ES-I3 (cell line): ENCODE data around the gene EGFL6.
"Not testable (repeated sequence)": the region's sequence is repeated elsewhere in the genome, so short reads cannot be mapped to it uniquely, and the experiment has no call there.

Experiments
- H3K36me3 ChIP-seq: 2 replicates; pipeline ENCODE4 v1.6.1; 2013; ENCODE audit warnings: mild to moderate bottlenecking, low read length, control low read depth, moderate library complexity; ENCODE audit not compliant: insufficient read depth
- H3K4me1 ChIP-seq: 2 replicates; pipeline ENCODE4 v1.6.1; 2013; ENCODE audit warnings: mild to moderate bottlenecking, control low read depth, low read length; ENCODE audit not compliant: insufficient read depth
- H3K9ac ChIP-seq: 2 replicates; pipeline ENCODE4 v1.6.1; 2013; ENCODE audit warnings: low read depth, mild to moderate bottlenecking, low read length, moderate library complexity
- H3K9me3 ChIP-seq: 2 replicates; pipeline ENCODE4 v1.6.1; 2013; ENCODE audit warnings: mild to moderate bottlenecking, low read length, moderate library complexity; ENCODE audit not compliant: control insufficient read depth, insufficient read depth

EGFL6 gene

GRCh38 chrX:13652287-13652793 lies 82.9 kb downstream of the EGFL6 start:
- no peaks in the 10 kb centered on the region for H3K9me3 ChIP-seq
- no peaks in the 10 kb centered on the region for H3K4me1 ChIP-seq
- no peaks in the 10 kb centered on the region for H3K36me3 ChIP-seq
- H3K9ac ChIP-seq = peak overlapping the region; percentile 62

- Histone ChIP-seq H3K4me1 (no peaks in the 10 kb centered on the region), H3K9ac (peak within 1 kb of the TSS; percentile 62), H3K9me3 (no peaks in the 10 kb centered on the region), H3K36me3 (no peaks in the 10 kb centered on the region)
Measured at GRCh38 chrX:13652850-13653693, 83.7 kb downstream of the EGFL6 start, which contains the start of gene TCEANC. Gene TCEANC (plus strand): TSS chrX:13653141. CDS start chrX:13662509, 9,368 bp downstream.

GRCh38 chrX:13654116-13654515 lies 84.7 kb downstream of the EGFL6 start:
- Histone ChIP-seq H3K9ac (peak overlapping the region; percentile 62), H3K9me3 (no peaks in the 10 kb centered on the region), H3K4me1 (0 out of 2 replicates have a peak, but pooled peaks cover 3% of the 10 kb centered on the region), H3K36me3 (no peaks in the 10 kb centered on the region)

DNA sequence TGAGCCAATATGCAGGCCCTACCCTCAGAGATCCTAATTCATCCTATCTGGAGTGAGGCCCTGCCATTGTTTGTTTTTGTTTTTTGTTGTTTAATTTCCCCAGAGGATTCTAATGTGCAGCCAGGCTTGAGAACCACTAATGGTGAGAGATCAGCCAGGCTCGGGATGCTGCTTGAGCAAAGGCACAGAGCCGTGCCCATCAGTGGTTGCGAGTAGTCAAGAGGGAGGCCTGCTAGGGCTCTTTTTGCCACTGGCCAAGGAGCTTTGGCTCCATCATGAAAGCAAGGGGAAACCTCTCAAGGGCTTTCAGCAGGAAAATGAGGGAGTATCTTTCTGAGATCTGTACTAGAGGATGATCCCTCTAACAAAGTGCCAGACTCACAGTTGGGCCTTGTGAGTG lies 86.3 kb downstream of the EGFL6 start:
- H3K4me1 ChIP-seq = 0 out of 2 replicates have a peak, but pooled peaks cover 3% of the 10 kb centered on the region
- H3K9ac ChIP-seq = no peak overlapping the region
- no peaks in the 10 kb centered on the region for H3K36me3 ChIP-seq
- H3K9me3 ChIP-seq = no peaks in the 10 kb centered on the region

DNA sequence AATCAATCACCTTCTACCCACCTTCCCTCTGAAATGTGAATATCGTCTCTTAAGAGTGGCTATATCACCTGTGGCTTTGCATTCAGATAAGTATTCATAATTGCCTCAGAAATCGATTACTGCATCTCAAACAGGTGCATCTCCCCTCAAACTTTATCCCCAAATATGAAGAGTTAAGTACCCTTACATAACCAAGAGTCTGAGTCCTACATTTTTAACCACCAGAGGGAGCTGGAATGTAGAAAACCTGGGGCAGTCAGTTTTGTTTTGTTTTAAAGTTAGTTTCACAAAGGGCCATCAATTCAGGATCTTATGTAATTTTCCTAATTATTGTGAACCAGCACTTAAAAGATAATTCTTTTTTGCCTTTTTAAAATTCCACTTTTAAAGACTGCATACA lies 89.2 kb downstream of the EGFL6 start:
- Histone ChIP-seq H3K9ac (no peak overlapping the region), H3K36me3 (no peaks in the 10 kb centered on the region; the same call in 1 of the 2 replicates), H3K4me1 (0 out of 2 replicates have a peak, but pooled peaks cover 3% of the 10 kb centered on the region), H3K9me3 (no peaks in the 10 kb centered on the region)

- Histone ChIP-seq H3K36me3 (no peaks in the 10 kb centered on the region; the same call in 1 of the 2 replicates), H3K9me3 (no peaks in the 10 kb centered on the region), H3K9ac (no peak overlapping the region), H3K4me1 (0 out of 2 replicates have a peak, but pooled peaks cover 3% of the 10 kb centered on the region)
Measured at GRCh38 chrX:13659063-13659462, 89.7 kb downstream of the EGFL6 start.

- H3K9ac ChIP-seq = no peak overlapping the region
- no peaks in the 10 kb centered on the region for H3K9me3 ChIP-seq
- H3K36me3 ChIP-seq = no peaks in the 10 kb centered on the region; the same call in 1 of the 2 replicates
- 0 out of 2 replicates have a peak, but pooled peaks cover 3% of the 10 kb centered on the region for H3K4me1 ChIP-seq
Measured at GRCh38 chrX:13661735-13662288, 92.4 kb downstream of the EGFL6 start.

- H3K36me3 ChIP-seq = no peaks in the 10 kb centered on the region; the same call in 1 of the 2 replicates
- 0 out of 2 replicates have a peak, but pooled peaks cover 3% of the 10 kb centered on the region for H3K4me1 ChIP-seq
- H3K9ac ChIP-seq = no peak overlapping the region
- no peaks in the 10 kb centered on the region for H3K9me3 ChIP-seq
Measured at GRCh38 chrX:13662355-13662791, 93.0 kb downstream of the EGFL6 start.

GRCh38 chrX:13664020-13664419 lies 94.6 kb downstream of the EGFL6 start:
- no peaks in the 10 kb centered on the region; the same call in 1 of the 2 replicates for H3K36me3 ChIP-seq
- H3K9ac ChIP-seq = no peak overlapping the region
- H3K4me1 ChIP-seq = no peaks in the 10 kb centered on the region
- no peaks in the 10 kb centered on the region for H3K9me3 ChIP-seq

DNA sequence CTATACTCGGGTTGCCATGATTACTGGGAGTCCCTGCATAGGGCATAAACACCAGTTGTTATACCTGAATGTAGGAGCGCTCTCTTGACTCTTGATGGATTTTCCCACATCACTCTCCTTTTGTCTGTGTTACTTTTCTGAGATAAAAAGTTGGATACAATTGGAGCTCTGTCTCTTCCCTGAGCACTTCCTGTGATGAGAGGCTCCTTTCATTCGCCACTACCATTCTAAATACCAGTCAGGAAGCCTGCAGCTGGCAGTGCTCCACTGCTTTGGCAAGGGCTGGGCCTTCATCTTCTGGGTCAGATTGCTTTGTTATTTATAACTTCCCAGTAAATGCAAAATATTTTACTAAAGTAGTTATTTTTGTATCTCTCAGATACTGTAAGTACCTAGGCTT lies 97.4 kb downstream of the EGFL6 start:
- no peaks in the 10 kb centered on the region; the same call in 1 of the 2 replicates for H3K36me3 ChIP-seq
- H3K9me3 ChIP-seq = no peaks in the 10 kb centered on the region
- no peaks in the 10 kb centered on the region for H3K4me1 ChIP-seq
- H3K9ac ChIP-seq = no peak overlapping the region

- no peaks in the 10 kb centered on the region; the same call in 1 of the 2 replicates for H3K36me3 ChIP-seq
- no peaks in the 10 kb centered on the region for H3K9me3 ChIP-seq
- no peaks in the 10 kb centered on the region for H3K4me1 ChIP-seq
- H3K9ac ChIP-seq = no peak overlapping the region
Measured at GRCh38 chrX:13667919-13668318, 98.5 kb downstream of the EGFL6 start.

DNA sequence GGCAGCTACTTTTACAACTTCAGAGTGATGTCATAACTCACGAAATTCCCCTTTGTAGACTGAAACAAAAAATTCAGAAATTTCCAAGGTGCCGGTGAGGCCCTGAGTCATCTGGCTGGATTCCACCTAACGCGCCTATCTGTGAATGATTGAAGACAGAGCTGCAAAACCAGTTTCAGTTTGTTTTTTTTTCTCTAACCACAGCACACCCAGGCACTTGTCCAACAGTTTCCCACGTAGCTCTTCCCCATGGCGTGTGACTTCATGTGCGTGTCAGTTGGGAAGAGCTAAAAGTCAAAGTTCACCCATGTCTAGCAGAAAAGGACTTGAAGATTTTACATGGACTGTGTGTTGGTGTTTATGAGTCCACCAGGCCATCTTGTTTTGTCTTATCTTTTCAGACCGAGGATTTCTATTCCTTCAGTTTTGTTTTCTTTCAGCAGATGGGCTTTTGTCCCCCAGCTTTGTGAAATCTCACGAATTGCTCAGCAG lies 99.9 kb downstream of the EGFL6 start:
- no peaks in the 10 kb centered on the region for H3K9me3 ChIP-seq
- H3K36me3 ChIP-seq = no peaks in the 10 kb centered on the region
- no peaks in the 10 kb centered on the region for H3K4me1 ChIP-seq
- no peak overlapping the region for H3K9ac ChIP-seq

DNA sequence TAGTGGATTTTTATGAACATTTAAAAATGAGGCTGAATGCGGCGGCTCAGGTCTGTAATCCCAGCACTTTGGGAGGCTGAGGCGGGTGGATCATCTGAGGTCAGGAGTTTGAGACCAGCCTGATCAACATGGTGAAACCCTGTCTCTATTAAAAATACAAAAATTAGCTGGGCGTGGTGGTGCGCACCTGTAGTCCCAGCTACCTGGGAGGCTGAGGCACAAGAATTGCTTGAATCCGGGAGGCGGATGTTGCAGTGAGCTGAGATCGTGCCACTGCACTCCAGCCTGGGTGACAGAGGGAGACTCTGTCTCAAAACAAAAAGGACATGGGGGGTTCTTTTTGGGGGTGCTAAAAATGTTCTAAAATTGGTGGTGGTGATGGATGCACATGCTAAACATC lies 100.4 kb downstream of the EGFL6 start:
- H3K36me3 ChIP-seq, H3K9ac ChIP-seq, H3K9me3 ChIP-seq, H3K4me1 ChIP-seq: not testable (repeated sequence)

DNA sequence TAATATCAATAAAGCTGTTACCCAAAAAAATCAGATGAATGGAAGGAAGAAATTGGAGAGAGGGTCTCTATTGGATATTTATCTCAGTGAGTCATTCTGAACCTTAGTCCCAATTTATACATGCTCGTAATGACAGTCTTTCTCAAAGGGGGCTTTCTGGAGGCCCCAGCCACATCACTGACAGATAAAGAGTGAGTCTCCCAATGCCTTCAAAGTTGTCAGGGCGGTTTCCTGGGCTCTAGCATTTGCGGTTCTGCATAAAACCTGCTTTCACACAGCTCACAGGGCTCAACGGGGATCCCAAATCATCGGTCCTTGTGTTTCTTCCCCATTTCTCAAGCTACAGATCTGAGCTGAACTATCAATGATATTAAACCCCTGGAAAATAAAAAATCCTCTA lies 100.8 kb downstream of the EGFL6 start:
- Histone ChIP-seq H3K9me3 (no peaks in the 10 kb centered on the region), H3K4me1 (no peaks in the 10 kb centered on the region), H3K36me3 (no peaks in the 10 kb centered on the region), H3K9ac (no peak overlapping the region)
